ENCODE measurements around the gene RAB1B. TPM values are rescaled to one million over a fixed set of nuclear protein-coding genes. Genes with fewer than 3 reads are reported as not detected.

Gene RAB1B
- total and polyA plus RNA-seq, 4 donors, result 40.4 to 83.0 (median 51.3) TPM

DNA sequence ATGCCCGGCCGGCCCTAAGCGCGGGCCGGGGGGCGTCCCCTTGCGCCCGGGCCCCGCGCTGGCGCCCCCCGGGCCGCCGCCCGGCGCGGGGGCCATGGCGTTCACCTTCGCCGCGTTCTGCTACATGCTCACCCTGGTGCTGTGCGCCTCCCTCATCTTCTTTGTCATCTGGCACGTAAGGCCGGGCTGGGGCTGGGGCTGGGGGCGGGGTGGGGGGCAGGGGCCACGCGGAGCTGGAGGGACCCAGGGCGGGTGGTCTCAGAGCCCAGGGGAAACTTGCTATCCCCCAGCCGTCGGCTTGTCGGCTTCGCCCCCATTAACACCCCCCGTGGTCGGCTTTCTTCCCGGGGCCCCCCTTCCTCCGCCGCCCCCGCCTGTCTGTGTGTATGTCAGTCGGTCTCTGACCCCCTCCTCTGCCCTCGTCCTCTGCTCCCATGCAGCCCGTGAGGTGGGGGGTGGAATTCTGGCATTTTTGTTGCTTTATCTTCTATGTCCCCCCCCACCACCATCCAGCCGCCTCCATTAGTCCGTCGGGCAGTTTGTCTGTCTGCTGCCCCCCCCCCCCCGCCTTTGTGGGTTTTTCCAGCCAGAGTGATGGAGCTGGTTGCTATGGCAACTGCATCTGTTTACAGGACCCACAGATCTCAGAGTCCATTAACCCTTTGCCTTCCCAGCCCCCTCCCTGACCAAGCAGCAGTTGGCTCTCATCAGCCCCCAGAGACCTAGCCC, 10.1 kb downstream of the RAB1B start (continued):
- no peak for TF ChIP-seq RAD21 (IDR thresholded peaks at IDR 0.05)

DNA sequence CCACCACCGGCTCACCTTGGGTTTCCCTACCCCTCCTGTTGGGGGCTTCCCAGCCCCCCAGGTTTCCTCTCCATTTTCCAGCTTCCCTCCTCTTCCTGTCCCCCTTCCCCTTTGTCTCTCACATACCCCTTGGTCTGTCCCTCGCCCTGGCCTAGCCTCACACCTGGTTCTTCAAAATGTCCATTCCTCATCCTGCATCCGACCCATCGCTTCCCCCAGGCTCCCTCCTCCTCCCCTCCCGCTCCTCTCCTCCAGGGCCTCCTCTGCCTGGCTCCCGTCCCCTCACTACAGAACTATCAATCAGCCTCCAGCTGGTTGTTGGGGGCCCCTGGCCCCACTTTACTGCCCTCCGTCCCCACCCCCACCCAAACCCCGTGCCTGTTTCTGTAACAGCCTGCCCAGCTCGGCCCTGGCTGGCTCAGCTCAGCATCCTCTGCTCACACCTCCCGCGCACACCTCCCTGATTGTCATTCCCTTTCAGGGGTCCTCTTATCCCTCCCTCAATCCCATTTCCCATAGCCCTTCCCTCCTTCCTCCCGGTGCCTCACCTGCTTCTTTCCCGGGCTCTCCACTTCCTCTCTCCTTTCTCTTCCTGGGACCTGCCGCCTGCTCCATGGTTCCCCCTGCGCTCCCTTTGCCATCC, 10.8 kb downstream of the RAB1B start:
- H3K27ac ChIP-seq (ENCODE audit: low read depth in 1 of 2, low read length in 2 of 2), result no peak overlapping the region
- no peak for DNase-seq (ENCODE audit: low spot score)

More for the DNA sequence above, 10.8 kb downstream of the RAB1B start:
- Histone ChIP-seq H3K9me3 (ENCODE audit: control insufficient read depth in 4 of 4, low read length in 3 of 4) (no peaks in the 10 kb centered on the region), H3K4me3 (ENCODE audit: low read depth in 1 of 3, low read length in 3 of 3) (no peak overlapping the region), H3K9ac (ENCODE audit: low read depth in 1 of 2, low read length in 2 of 2) (no peak overlapping the region), H3K4me1 (ENCODE audit: control insufficient read depth in 4 of 4, insufficient read depth in 4 of 4, low read length in 3 of 4) (peaks cover 2 to 11% (median 6%) of the 10 kb centered on the region in 4 donors), H3K36me3 (ENCODE audit: control insufficient read depth in 4 of 4, insufficient read depth in 3 of 4, low read depth in 1 of 4, low read length in 3 of 4) (peaks cover 2 to 22% (median 11%) of the 10 kb centered on the region in 4 donors), H3K27me3 (ENCODE audit: control insufficient read depth in 4 of 4, insufficient read depth in 4 of 4, low read length in 3 of 4) (no peaks in the 10 kb centered on the region)
- 84% methylated on average over 15 of the region's 15 CpGs for WGBS
- no peak for TF ChIP-seq YY1 (IDR thresholded peaks at IDR 0.05)
- no peak for TF ChIP-seq GABPA (IDR thresholded peaks at IDR 0.05 in 1 of 2, conservative IDR thresholded peaks at IDR 0.05 in 1 of 2)
- no peak for TF ChIP-seq FOXA1 (IDR thresholded peaks at IDR 0.05)
- TF ChIP-seq RAD21 (IDR thresholded peaks at IDR 0.05), result no peak
- TF ChIP-seq NR2F2 (IDR thresholded peaks at IDR 0.05), result no peak
- TF ChIP-seq HNF4A (conservative IDR thresholded peaks at IDR 0.05), result no peak
- no peak for TF ChIP-seq HNF4G (IDR thresholded peaks at IDR 0.05)
- TF ChIP-seq, protein P1, sequence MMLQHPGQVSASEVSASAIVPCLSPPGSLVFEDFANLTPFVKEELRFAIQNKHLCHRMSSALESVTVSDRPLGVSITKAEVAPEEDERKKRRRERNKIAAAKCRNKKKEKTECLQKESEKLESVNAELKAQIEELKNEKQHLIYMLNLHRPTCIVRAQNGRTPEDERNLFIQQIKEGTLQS (IDR thresholded peaks at IDR 0.05), result no peak
- TF ChIP-seq, protein P2, sequence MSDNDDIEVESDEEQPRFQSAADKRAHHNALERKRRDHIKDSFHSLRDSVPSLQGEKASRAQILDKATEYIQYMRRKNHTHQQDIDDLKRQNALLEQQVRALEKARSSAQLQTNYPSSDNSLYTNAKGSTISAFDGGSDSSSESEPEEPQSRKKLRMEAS (IDR thresholded peaks at IDR 0.05), result no peak
- TF ChIP-seq, protein P3, sequence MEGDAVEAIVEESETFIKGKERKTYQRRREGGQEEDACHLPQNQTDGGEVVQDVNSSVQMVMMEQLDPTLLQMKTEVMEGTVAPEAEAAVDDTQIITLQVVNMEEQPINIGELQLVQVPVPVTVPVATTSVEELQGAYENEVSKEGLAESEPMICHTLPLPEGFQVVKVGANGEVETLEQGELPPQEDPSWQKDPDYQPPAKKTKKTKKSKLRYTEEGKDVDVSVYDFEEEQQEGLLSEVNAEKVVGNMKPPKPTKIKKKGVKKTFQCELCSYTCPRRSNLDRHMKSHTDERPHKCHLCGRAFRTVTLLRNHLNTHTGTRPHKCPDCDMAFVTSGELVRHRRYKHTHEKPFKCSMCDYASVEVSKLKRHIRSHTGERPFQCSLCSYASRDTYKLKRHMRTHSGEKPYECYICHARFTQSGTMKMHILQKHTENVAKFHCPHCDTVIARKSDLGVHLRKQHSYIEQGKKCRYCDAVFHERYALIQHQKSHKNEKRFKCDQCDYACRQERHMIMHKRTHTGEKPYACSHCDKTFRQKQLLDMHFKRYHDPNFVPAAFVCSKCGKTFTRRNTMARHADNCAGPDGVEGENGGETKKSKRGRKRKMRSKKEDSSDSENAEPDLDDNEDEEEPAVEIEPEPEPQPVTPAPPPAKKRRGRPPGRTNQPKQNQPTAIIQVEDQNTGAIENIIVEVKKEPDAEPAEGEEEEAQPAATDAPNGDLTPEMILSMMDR (IDR thresholded peaks at IDR 0.05; ENCODE audit: low read depth, low read length, missing input control), result no peak
- no peak for TF ChIP-seq TAF1 (conservative IDR thresholded peaks at IDR 0.05)
- TF ChIP-seq SP1 (IDR thresholded peaks at IDR 0.05), result no peak
- no peak for TF ChIP-seq RXRA (IDR thresholded peaks at IDR 0.05)
- no peak for TF ChIP-seq JUND (IDR thresholded peaks at IDR 0.05)
- TF ChIP-seq, protein P4, sequence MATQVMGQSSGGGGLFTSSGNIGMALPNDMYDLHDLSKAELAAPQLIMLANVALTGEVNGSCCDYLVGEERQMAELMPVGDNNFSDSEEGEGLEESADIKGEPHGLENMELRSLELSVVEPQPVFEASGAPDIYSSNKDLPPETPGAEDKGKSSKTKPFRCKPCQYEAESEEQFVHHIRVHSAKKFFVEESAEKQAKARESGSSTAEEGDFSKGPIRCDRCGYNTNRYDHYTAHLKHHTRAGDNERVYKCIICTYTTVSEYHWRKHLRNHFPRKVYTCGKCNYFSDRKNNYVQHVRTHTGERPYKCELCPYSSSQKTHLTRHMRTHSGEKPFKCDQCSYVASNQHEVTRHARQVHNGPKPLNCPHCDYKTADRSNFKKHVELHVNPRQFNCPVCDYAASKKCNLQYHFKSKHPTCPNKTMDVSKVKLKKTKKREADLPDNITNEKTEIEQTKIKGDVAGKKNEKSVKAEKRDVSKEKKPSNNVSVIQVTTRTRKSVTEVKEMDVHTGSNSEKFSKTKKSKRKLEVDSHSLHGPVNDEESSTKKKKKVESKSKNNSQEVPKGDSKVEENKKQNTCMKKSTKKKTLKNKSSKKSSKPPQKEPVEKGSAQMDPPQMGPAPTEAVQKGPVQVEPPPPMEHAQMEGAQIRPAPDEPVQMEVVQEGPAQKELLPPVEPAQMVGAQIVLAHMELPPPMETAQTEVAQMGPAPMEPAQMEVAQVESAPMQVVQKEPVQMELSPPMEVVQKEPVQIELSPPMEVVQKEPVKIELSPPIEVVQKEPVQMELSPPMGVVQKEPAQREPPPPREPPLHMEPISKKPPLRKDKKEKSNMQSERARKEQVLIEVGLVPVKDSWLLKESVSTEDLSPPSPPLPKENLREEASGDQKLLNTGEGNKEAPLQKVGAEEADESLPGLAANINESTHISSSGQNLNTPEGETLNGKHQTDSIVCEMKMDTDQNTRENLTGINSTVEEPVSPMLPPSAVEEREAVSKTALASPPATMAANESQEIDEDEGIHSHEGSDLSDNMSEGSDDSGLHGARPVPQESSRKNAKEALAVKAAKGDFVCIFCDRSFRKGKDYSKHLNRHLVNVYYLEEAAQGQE (IDR thresholded peaks at IDR 0.05), result no peak
- TF ChIP-seq, protein P5, sequence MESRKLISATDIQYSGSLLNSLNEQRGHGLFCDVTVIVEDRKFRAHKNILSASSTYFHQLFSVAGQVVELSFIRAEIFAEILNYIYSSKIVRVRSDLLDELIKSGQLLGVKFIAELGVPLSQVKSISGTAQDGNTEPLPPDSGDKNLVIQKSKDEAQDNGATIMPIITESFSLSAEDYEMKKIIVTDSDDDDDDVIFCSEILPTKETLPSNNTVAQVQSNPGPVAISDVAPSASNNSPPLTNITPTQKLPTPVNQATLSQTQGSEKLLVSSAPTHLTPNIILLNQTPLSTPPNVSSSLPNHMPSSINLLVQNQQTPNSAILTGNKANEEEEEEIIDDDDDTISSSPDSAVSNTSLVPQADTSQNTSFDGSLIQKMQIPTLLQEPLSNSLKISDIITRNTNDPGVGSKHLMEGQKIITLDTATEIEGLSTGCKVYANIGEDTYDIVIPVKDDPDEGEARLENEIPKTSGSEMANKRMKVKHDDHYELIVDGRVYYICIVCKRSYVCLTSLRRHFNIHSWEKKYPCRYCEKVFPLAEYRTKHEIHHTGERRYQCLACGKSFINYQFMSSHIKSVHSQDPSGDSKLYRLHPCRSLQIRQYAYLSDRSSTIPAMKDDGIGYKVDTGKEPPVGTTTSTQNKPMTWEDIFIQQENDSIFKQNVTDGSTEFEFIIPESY (IDR thresholded peaks at IDR 0.05), result no peak
- no peak for TF ChIP-seq FOXA2 (IDR thresholded peaks at IDR 0.05)
- no peak for TF ChIP-seq EGR1 (IDR thresholded peaks at IDR 0.05; ENCODE audit: low read depth in 2 of 2)
